NK-92 (cell line): ENCODE data around the gene SYNC.
"Not testable (repeated sequence)": the region's sequence is repeated elsewhere in the genome, so short reads cannot be mapped to it uniquely, and the experiment has no call there.

ENCODE experiments used
- DNase-seq: peaks from one replicate; lab custom pipeline; 2025; ENCODE audit not compliant: unreplicated experiment; lab: John Stamatoyannopoulos, UW

The SYNC gene

DNA sequence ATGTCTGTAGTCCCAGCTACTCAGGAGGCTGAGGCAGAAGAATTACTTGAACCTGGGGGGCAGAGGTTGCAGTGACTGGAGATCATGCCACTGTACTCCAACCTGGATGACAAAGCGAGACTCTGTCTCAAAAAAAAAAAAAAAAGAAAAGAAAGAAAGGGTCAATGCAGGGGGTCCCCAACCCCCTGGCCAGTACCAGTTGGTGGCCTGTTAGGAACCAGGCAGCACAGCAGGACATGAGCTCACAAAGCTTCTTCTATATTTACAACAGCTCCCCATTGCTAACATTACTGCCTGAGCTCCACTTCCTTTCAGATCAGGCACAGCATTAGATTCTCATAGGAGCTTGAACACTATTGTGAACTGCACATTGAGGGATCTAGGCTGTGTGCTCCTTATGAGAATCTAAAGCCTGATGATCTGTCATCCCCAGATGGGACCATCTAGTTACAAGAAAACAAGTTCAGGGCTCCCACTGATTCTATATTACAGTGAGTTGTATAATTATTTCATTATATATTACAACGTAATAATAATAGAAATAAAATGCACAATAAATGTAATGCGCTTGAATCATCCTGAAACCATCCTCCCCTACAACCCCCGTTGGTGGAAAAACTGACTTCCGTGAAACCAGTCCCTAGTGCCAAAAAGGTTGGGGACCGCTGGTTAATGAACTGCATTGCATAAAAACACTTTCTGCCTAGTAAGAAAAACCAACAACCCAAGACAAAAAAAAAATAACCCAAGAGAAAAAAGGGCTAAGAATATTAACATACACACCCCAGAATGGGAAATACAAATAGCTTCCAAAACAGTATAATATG is 55.0 kb downstream of the SYNC start:
- DNase-seq = no peak

DNA sequence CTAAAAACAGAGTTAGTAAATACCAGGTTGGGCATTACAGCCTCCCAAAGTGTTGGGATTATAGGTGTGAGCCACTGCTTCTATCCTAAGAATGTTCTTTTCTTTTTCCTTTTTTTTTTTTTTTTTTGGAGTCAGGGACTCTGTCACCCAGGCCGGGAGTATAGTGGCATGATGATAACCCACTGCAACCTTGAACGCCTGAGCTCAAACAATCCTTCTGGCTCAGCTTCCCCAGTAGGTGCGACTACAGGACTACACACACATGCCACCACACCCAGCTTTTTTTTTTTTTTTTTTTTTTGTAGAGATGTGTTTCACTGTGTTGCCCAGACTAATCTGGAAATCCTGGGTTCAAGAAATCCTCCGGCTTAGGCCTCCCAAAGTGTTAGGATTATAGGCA is 58.1 kb downstream of the SYNC start:
- DNase-seq = no peak

DNA sequence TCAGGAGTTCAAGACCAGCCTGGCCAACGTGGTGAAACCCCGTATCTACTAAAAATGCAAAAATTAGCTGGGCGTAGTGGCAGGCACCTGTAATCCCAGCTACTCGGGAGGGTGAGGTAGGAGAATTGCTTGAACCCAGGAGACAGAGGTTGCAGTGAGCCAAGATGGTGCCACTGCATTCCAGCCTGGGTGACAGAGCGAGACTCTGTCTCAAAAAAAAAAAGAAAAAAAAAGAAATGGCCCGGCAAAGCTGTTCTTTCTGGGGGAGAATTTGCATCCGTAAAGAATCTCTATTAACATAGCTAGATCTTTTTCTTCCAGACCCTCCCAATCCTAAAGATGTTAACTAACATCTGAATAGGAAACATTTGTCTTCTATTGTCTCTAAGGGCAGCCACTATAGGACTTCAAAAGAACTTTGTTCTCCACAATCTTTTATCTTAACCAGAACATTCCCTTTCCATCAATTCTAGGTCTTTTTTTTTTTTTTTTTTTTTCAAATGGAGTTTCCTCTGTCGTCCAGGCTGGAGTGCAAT is 60.2 kb downstream of the SYNC start:
- not testable (repeated sequence) for DNase-seq

DNA sequence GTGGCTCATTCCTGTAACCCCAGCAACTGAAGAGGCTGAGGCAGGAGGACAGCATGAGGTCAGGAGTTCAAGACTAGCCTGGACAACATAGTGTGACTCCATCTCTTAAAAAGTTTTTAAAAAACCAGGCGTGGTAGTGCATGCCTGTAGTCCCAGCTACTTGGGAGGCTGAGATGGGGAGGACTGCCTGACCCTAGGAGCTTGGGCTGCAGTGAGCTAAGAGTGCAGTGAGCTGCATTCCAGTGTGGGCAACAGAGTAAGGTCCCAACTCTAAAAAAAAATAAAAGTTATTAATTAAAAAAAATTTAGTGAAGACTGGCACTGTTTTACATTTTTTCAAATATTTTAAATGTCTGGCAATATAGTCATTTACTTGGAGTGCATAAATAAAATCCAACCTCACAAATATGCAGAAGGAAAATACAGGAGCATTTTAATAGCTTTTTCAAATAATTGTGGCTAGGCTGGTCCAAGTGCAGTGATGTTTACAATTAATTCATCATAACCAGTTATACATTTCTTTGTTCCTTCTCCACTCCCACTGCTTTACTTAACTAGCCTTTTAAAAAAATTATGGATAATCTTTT is 63.0 kb downstream of the SYNC start:
- DNase-seq = no peak

DNA sequence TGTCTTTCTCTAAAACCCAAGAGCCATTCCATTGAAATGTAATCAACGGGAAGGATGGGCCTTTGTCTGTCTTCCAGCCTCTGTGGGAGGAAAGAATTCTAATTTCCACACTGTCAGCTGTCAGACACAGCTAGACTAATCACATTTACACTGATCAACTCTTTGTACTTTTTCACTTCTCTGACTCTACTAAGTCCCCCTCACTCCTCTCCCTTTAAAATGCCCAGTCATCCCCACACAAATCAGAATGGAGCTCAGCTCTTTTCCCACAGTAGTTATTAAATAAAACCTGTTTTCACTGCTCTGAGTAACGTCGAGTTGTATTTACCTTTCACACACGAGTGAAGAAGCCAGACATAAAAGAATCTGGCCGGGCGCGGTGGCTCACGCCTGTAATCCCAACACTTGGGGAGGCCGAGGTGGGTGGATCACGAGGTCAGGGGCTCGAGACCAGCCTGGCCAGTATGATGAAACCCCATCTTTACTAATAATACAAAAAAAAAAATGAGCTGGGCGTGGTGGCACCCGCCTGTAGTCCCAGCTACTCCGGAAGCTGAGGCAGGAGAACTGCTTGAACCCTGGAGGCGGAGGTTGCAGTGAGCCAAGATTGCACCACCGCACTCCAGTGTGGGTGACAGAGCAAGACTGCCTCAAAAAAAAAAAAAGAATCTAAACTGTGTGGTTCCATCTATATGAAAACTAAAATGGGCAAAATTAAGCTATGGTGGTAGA is 65.5 kb downstream of the SYNC start:
- no peak for DNase-seq

DNA sequence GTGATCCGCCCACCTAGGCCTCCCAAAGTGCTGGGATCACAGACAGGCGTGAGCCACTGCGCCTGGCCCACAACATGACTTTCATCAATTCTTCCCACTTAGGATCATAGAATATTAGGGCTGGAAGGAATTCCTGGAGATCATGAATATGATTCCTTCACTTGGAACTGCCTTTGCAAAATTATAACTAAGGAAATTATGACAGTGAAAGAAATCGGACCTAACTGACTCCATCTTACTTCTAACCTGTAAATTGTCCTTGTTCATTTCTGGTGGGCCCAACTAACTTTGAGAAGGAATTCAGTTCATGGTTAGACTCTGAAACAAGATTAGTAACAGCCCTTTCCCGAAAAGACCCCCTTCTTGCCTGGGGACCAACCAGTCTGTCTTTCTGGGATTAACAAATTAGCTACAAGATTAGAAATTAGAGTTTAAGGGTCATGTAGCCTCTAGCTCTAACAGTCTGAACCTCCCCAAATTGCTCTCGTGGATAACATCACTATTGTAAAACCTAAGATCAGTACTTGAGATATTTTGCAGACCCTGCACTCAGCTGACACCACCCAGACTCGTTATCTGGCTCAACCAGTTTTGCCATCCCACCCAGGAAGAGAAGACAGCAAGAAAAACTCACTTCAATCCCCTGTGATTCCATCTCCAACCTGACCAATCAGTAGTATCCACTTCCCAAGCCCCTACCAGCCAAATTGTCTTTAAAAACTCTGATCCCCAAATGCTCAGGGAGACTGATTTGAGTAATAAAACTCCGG is 66.9 kb downstream of the SYNC start:
- DNase-seq = no peak

DNA sequence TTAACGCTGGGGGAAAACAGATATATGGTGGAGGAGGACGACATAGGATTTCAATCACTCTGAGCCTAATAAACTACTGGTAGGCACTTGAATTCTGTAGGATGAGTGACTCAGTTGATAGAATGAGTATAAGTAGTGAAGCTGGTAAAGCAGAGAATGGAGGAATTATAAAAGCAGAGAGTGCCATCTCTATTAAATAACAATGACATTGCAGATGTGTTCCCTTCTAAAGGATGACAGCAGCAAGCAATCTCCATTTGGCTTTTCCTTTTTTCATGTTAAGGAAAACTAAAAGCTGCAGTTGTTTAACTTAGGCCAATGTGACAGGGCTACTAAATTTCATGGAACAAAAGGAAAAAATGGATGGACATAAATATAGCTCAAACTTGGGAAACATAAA is 69.7 kb downstream of the SYNC start:
- DNase-seq = no peak

DNA sequence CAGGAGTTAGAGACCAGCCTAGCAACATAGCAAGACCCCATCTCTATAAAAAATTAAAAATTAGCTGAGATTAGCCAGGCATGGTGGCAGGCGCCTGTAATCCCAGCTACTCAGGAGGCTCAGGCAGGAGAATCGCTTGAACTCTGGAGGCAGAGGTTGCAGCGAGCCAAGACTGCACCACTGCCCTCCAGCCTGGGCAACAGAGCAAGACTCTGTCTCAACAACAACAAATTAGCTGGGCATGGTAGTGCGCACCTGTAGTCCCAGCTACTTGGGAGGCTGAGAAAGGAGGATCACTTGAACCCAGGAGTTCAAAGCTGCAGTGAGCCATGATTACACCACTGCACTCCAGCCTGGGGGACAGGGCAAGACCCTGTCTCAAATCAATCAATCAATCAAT is 72.4 kb downstream of the SYNC start:
- not testable (repeated sequence) for DNase-seq
